ENCODE data around the gene AMH. TPM values are rescaled to one million over a fixed set of nuclear protein-coding genes. Genes with fewer than 3 reads are reported as not detected.

AMH gene
- total and polyA plus RNA-seq, 2 of the 13 experiments (the other 11 are each of a cell fraction or from before 2014, with no cell fraction given) = 0.03 to 0.18 TPM

GRCh38 chr19:2270423-2271233 is 21.5 kb downstream of the AMH start (continued):
- no peak for TF ChIP-seq ZBTB40 (IDR thresholded peaks at IDR 0.05)
- no peak for TF ChIP-seq ZBTB40 (CRISPR knock-in tag; IDR thresholded peaks at IDR 0.05)
- peak; percentile 90 for TF ChIP-seq CEBPG (CRISPR knock-in tag; IDR thresholded peaks at IDR 0.05)
- TF ChIP-seq HNRNPL (IDR thresholded peaks at IDR 0.05; ENCODE audit: low read depth, low read length) = 0 out of 2 replicates have a peak, but pooled peaks have one; percentile 37
- TF ChIP-seq ZMAT3 (CRISPR knock-in tag; conservative IDR thresholded peaks at IDR 0.05) = no peak
- no peak for TF ChIP-seq ZNF432 (CRISPR knock-in tag; IDR thresholded peaks at IDR 0.05; ENCODE audit: borderline replicate concordance)
- TF ChIP-seq ZNF577 (CRISPR knock-in tag; IDR thresholded peaks at IDR 0.05; ENCODE audit: borderline replicate concordance, low read depth) = no peak
- no peak for TF ChIP-seq CREBL2 (CRISPR knock-in tag; IDR thresholded peaks at IDR 0.05; ENCODE audit: borderline replicate concordance)
- TF ChIP-seq ARID2 (CRISPR knock-in tag; IDR thresholded peaks at IDR 0.05; ENCODE audit: borderline replicate concordance) = no peak
- no peak for TF ChIP-seq CENPT (CRISPR knock-in tag; IDR thresholded peaks at IDR 0.05; ENCODE audit: low read depth)
- no peak for TF ChIP-seq KMT2B (CRISPR knock-in tag; IDR thresholded peaks at IDR 0.05)
- TF ChIP-seq HIVEP1 (CRISPR knock-in tag; IDR thresholded peaks at IDR 0.05) = no peak
- TF ChIP-seq NFYC (CRISPR knock-in tag; IDR thresholded peaks at IDR 0.05) = no peak
- no peak for TF ChIP-seq DBP (CRISPR knock-in tag; IDR thresholded peaks at IDR 0.05; ENCODE audit: not compliant biosample characterization)
- no peak for TF ChIP-seq ZNF781 (CRISPR knock-in tag; IDR thresholded peaks at IDR 0.05; ENCODE audit: borderline replicate concordance, not compliant biosample characterization)
- no peak for TF ChIP-seq ZNF343 (CRISPR knock-in tag; IDR thresholded peaks at IDR 0.05)
- no peak for TF ChIP-seq CSRNP1 (CRISPR knock-in tag; IDR thresholded peaks at IDR 0.05)
- no peak for TF ChIP-seq TEAD3 (CRISPR knock-in tag; optimal IDR thresholded peaks at IDR 0.05; ENCODE audit: borderline replicate concordance)

Measured in HepG2 (cell line).